Inferior parietal cortex (tissue), 1 donor: Measurements from ENCODE around the gene MRTO4.
"Not testable (repeated sequence)": the region's sequence is repeated elsewhere in the genome, so short reads cannot be mapped to it uniquely, and the experiment has no call there.

Source experiments
- DNase-seq: peaks from one replicate; pipeline ENCODE4 v3.0.0-alpha.2; 2016; ENCODE audit errors: extremely low spot score

Gene MRTO4

DNA sequence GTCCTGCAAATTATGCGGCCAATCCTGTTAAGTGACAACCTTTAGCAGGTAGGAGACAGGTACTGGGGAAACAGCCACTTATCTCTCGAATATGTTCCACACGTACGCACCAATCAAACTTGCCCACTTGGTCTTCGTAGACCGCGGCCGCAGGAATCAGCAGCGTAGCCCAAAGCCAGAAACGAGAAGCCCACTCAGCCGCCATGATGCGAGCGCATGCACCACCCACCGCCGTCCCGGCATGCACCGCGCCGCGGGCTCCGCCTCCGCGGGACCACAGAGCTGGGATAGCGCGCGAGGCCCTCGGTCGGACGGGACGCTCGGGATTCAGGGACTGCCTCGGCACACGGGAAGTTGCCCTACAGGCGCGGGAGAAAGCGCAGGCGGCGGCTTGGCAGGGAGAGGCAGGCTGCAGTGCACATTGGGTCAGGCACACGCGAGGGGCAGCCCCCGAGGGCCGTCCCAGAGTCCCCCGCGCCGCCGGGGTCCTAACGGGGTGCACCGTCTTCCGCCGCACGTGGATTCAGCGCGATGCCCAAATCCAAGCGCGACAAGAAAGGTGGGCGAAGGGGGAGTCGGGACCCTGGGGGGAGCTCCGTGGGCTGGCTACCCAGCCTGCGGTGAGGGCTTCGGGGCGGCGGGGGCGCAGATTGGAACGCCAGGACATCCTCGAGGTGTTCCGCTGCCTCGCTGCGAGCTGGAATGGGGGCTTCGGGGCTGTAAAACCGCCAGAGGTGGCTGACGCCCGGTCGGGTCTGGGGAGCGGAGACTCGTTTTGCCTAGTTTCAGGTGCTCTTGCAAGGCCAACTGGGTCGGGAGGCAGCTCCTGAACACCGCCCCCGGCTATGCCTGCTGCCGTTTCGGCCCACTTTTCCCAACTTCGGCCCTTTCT, at the start of gene MRTO4, which contains the start of gene EMC1:
TSS of gene MRTO4 (plus strand) at position 501 of the 892 bp plus-strand sequence. CDS start at position 532, 31 bp downstream.
TSS of gene EMC1 (minus strand) at position 220 of the 892 bp plus-strand sequence. CDS start at position 205, 15 bp downstream.
- DNase-seq, result peak; percentile 90

GRCh38 chr1:19202396-19202795, 49.2 kb upstream of the MRTO4 start:
- DNase-seq, result no peak

DNA sequence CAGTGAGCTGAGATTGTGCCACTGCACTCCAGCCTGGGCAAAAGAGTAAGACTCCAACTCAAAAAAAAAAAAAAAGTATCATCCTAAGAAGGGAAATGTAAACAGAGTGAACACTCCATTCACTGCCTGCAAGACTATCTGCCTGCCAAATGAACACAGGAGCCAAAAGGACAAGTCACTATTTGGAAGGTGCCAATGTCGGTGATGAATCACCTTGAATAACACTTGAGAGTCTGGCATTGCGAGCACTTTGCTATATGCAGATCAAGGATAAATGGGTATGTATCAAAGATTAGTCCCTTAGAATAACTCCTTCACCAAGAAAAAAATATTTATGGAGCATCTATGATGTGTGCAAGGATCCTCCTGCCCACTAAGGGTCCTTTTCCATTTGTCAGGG, 48.2 kb upstream of the MRTO4 start:
- no peak for DNase-seq

GRCh38 chr1:19204446-19205266, 46.9 kb upstream of the MRTO4 start:
- no peak for DNase-seq

GRCh38 chr1:19205403-19205802, 46.2 kb upstream of the MRTO4 start:
- DNase-seq, result no peak

GRCh38 chr1:19205845-19206244, 45.8 kb upstream of the MRTO4 start:
- no peak for DNase-seq

DNA sequence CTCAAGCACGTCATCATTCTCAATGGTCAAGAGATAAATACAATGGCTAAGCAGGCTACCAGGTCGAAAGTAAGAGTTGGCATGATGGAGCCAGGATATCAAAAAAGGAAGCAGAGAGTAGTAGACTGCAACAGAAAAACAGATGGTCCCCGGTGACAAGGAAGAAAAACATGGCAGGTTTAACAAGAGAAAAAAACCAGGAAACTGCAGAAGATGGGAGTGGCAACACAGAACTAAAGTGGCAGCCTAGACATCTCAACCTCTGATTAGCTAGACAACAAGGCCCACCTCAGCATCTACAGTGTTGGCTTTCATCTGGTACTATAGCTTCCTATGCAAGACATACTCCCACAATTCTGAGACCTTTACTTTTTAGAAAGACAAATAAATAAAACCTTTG, 44.7 kb upstream of the MRTO4 start:
- no peak for DNase-seq

GRCh38 chr1:19208710-19209438, 42.7 kb upstream of the MRTO4 start:
- no peak for DNase-seq

DNA sequence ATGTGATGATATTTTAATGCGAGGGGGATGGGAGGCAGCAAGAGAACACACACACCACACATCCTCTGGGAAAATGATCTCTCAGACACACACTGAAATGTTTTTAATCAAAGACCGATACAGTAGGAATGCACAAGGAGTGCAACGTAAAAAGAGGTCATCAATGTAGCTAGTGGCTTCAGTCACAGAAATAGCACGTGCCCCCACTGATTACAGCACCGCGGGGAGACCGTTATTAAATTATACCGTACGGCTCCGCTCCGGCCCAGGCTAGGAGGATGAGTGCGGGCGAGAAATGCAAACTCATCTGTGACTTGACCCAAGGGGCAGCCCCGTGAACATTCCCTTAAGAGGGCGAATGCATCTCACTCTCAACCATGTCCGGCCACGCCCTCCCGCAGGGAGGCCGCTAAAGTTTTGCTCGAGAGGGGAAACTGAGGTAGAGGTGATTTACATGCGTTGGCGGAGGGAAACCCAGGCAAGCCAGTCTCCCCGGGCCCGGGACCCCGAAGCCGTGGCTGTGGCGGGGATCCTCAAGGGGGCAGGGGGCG, 42.1 kb upstream of the MRTO4 start:
- DNase-seq, result peak; percentile 20

DNA sequence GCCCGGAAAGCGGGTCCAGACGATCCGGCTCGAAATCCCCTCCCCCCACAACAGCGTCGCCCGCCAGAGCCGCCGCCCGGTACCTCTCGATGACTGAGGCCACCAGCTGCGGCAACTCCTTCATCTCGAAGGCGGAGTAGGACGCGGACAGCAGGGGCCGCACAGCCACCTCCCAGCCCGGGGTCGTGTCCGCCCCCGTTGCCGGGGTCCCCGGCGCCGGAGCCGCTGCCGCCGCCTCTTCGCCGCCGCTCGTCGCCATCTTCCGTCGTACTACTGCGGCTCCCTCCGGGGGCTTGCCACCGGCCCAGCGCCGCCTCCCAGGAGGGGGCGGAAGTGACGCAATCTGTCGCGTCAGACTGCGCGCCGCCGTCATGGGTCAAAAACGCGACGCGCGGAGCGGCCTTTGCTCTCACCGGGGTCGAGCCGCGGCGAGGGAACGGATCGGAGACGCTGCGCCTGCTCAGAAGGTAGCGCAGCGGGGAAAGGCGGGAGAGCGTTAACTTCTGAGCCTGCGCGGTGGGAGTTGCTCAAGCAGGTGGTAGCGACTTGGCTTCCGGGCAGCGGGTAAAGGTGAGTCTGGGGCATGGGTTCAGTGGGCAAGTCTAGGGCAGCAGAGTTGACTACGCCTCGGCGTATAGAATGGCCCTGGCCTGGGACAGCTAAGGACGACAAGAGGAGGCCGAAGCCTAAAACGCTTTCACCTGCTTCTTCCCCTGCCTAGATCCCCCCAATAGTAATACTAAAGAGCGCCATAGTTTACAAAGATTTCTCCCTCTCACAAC, 41.4 kb upstream of the MRTO4 start, which contains the start of gene UBR4:
TSS of gene UBR4 (minus strand) at position 277 of the 782 bp plus-strand sequence. CDS start at position 259, 18 bp downstream.
- peak; percentile 96 for DNase-seq

DNA sequence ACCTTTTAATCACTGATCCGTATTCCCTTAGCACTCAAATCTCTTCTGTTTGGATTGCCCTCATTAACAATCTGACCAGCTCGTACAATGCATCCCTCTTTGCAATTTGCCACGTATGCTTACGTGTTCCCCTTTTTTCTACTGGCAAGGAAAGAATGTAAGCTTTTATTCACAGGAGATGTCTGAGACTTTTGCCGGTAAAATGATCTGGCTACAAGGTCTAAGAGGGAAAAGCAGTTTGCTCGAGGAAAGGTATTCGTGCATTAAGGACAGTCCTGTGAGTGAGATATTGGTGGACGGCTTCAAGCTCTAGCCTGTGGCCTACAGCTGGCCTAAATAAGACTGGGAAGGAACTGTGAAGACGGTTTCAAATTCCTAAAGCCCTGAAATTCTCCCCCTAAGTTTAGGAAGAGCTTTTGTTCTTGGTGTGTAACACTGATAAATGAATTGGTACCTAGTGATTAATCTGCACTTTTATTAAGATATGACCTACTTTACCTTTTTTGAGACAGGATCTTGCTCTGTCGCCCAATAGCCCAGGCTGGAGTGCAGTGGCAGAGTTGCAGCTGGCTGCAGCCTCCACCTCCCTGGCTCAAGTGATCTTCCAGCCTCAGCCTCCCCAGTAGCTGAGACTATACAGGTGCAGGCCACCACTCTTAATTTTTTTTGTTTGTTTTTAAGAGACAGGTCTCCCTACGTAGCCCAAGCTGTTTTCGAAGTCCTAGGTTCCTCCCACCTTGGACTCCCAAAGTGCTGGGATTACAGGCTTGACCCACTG, 40.6 kb upstream of the MRTO4 start:
- peak; percentile 21 for DNase-seq

GRCh38 chr1:19212167-19212566, 39.4 kb upstream of the MRTO4 start:
- no peak for DNase-seq

DNA sequence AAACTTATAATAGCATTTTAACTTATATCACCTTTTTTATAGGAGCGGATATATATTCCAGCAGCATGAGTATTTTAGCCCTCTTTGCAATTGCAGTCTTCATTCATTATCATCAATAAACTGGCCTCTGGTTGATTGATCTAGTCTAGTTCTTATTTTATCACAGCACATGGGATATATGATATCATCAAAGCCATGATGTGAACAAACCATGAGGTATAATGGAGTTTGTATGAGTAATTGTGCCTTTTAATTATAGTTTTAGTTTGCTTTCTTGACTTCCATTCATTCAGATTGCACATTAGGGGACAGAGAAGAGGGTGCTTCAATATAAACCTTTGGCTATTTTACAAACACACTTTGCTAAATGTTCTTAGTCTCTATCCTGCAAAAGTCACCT, 38.0 kb upstream of the MRTO4 start:
- DNase-seq, result no peak

DNA sequence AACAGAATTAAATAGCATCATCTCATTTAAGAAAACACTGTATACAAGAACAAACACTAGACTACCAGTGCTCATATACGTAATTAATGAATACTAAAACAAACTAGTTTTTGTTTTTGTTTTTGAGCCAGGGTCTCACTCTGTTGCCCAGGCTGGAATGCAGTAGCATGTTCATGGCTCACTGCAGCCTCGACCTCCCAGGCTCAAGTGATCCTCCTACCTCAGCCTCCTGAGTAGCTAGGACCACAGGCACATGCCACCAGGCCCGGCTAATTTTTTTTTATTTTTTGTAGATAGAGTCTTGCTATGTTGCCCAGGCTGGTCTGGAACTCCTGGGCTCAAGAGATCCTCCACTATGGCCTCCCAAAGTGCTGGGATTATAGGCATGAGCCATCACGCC, 35.0 kb upstream of the MRTO4 start:
- not testable (repeated sequence) for DNase-seq

- no peak for DNase-seq
Measured at GRCh38 chr1:19219451-19219850, 32.2 kb upstream of the MRTO4 start.

- DNase-seq, result no peak
Measured at GRCh38 chr1:19220080-19220846, 31.3 kb upstream of the MRTO4 start.

DNA sequence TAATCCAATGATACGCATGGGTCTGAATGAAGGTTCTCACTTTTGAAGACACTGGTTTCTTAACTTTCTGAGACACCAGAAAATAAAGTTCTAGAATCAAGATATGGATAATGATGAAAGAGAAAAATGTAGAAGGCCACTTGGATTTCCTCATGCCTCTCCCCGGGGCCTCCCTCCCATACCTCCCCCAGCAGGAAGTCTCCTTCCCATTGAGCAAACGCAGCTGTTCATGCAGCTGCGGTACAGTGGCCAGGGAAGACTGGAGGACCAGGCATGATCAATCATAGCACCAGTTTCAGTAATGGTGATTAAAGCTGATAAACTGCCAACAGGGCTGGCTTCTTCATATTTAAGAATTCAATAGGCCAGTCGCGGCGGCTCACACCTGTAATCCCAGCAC, 30.6 kb upstream of the MRTO4 start:
- no peak for DNase-seq

DNA sequence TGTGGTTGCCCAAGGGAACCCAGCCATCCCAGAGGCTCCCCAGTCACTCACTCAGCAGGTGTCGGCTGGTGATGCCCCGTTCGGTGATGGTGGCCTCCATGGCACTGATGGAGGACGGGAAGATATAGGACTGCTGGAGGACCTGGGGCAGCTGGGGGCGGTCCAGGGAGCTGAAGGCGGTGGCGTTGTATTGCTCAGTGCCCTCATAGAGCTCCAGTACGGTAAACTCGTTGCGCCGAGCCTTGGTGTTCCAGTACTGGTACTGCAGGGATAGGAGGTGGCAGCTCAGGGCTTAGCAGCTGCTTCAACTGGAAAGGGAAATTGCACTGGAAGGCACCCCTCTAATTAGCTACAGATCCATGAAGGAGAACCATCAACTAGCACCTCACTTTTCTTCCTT, 29.0 kb upstream of the MRTO4 start:
- no peak for DNase-seq
